Anterior cingulate cortex (tissue), 58 donors: ENCODE measurements around the gene CREM.
"Not testable (repeated sequence)": the region's sequence is repeated elsewhere in the genome, so short reads cannot be mapped to it uniquely, and the experiment has no call there.

Source experiments
- DNase-seq, 58 donors: peaks; one replicate each; lab custom pipeline; 2025; lab: John Stamatoyannopoulos, UW

Gene CREM

GRCh38 chr10:35126530-35127288, at the start of gene CREM:
TSS of gene CREM (plus strand) at chr10:35126846. CDS start at chr10:35137836, 10,990 bp downstream.
- DNase-seq, result peak; percentile 67 to 98 (median 96)

GRCh38 chr10:35079265-35079664, 47.4 kb upstream of the CREM start:
- DNase-seq, result no peak

GRCh38 chr10:35079763-35080162, 46.9 kb upstream of the CREM start:
- peak in 1 of 58 donors; percentile 7 for DNase-seq

- not testable (repeated sequence) for DNase-seq
Measured at GRCh38 chr10:35080261-35080660, 46.4 kb upstream of the CREM start.

- no peak for DNase-seq
Measured at GRCh38 chr10:35083242-35083641, 43.4 kb upstream of the CREM start.

GRCh38 chr10:35089611-35090161, 37.0 kb upstream of the CREM start:
- DNase-seq, result peak in 9 of 58 donors; percentile 13 to 51 (median 42)

GRCh38 chr10:35090162-35090954, 36.3 kb upstream of the CREM start, which contains the start of gene CUL2:
TSS of gene CUL2 (minus strand) at chr10:35090341. CDS start at chr10:35071317, 19,024 bp downstream.
- peak; percentile 23 to 98 (median 90) for DNase-seq

GRCh38 chr10:35091994-35092790, 34.5 kb upstream of the CREM start:
- peak in 1 of 58 donors; percentile 1 for DNase-seq

- DNase-seq, result no peak
Measured at GRCh38 chr10:35092851-35093250, 33.8 kb upstream of the CREM start.

GRCh38 chr10:35096312-35096711, 30.3 kb upstream of the CREM start:
- DNase-seq, result no peak

GRCh38 chr10:35097510-35097909, 29.1 kb upstream of the CREM start:
- no peak for DNase-seq

GRCh38 chr10:35103882-35104281, 22.8 kb upstream of the CREM start:
- DNase-seq, result no peak

GRCh38 chr10:35112571-35112970, 14.1 kb upstream of the CREM start:
- DNase-seq, result no peak

GRCh38 chr10:35119378-35119777, 7.3 kb upstream of the CREM start:
- no peak for DNase-seq

GRCh38 chr10:35124540-35124939, 2.1 kb upstream of the CREM start:
- DNase-seq, result no peak

- DNase-seq, result peak in 2 of 58 donors; percentile 15 to 35
Measured at GRCh38 chr10:35126062-35126529, 550 bp upstream of the CREM start.

- peak in 35 of 58 donors; percentile 20 to 69 (median 49) for DNase-seq
Measured at GRCh38 chr10:35127289-35127891, 744 bp downstream of the CREM start.

- no peak for DNase-seq
Measured at GRCh38 chr10:35129185-35129674, 2.6 kb downstream of the CREM start.

GRCh38 chr10:35130663-35131062, 4.0 kb downstream of the CREM start:
- no peak for DNase-seq

GRCh38 chr10:35132727-35133126, 6.1 kb downstream of the CREM start:
- DNase-seq, result no peak
